GM23338 (cell line): ENCODE results near the gene PKD2. TPM values are rescaled to one million over a fixed set of nuclear protein-coding genes. Genes with fewer than 3 reads are reported as not detected.

Experiments
- ATAC-seq: fragments of 200-7000 bp; cut with Tn5 transposase; 3 replicates; pipeline ENCODE4 v1.9.1; 2020
- DNase-seq: peaks from one replicate; pipeline ENCODE4 v3.0.0-alpha.2; 2015; ENCODE audit warnings: low spot score
- H2AFZ ChIP-seq: fragments of 200-600 bp; sonication (generic); 2 replicates; pipeline ENCODE4 v1.8.0; 2016; ENCODE audit warnings: antibody characterized with exemption, mild to moderate bottlenecking, moderate library complexity
- H3F3A ChIP-seq: fragments of 200-600 bp; sonication (generic); replicated peaks from 2 replicates; pipeline ENCODE4 v1.8.0; 2017; ENCODE audit warnings: antibody characterized with exemption, mixed run types, low read depth
- H3K27ac ChIP-seq: fragments of 200-600 bp; sonication (generic); 2 replicates; pipeline ENCODE4 v1.6.1; 2016; ENCODE audit warnings: low read depth
- H3K27me3 ChIP-seq: fragments of 200-600 bp; sonication (generic); 2 replicates; pipeline ENCODE4 v1.8.0; 2016; ENCODE audit warnings: mild to moderate bottlenecking, mixed run types, moderate library complexity; ENCODE audit not compliant: insufficient read depth
- H3K36me3 ChIP-seq: fragments of 200-600 bp; sonication (generic); 2 replicates; pipeline ENCODE4 v1.8.0; 2016; ENCODE audit warnings: mild to moderate bottlenecking; ENCODE audit not compliant: insufficient read depth
- H3K4me1 ChIP-seq: fragments of 200-600 bp; sonication (generic); 2 replicates; pipeline ENCODE4 v1.8.0; 2016; ENCODE audit warnings: mild to moderate bottlenecking, moderate library complexity; ENCODE audit not compliant: insufficient read depth
- H3K4me2 ChIP-seq: fragments of 200-600 bp; sonication (generic); 2 replicates; pipeline ENCODE4 v1.7.1; 2017; ENCODE audit warnings: mixed run types
- H3K4me3 ChIP-seq: fragments of 200-600 bp; sonication (generic); 2 replicates; pipeline ENCODE4 v1.6.1; 2016; ENCODE audit warnings: mixed run types
- H3K79me2 ChIP-seq: fragments of 200-600 bp; sonication (generic); replicated peaks from 2 replicates; pipeline ENCODE4 v1.8.0; 2017; ENCODE audit warnings: mild to moderate bottlenecking; ENCODE audit not compliant: insufficient read depth
- H3K9me2 ChIP-seq: fragments of 200-600 bp; sonication (generic); 2 replicates; pipeline ENCODE4 v1.8.0; 2017; ENCODE audit not compliant: insufficient read depth
- H4K20me1 ChIP-seq: fragments of 200-600 bp; sonication (generic); replicated peaks from 2 replicates; pipeline ENCODE4 v1.8.0; 2017; ENCODE audit warnings: mild to moderate bottlenecking; ENCODE audit not compliant: insufficient read depth
- H3K27ac Mint-ChIP-seq: 2 replicates; pipeline ENCODE4 v1.8.0; 2020; ENCODE audit warnings: inconsistent platforms, mild to moderate bottlenecking, moderate library complexity, mixed read lengths
- H3K27me3 Mint-ChIP-seq: 3 replicates; pipeline ENCODE4 v1.8.0; 2022; ENCODE audit warnings: low read depth, mild to moderate bottlenecking, moderate library complexity, mixed read lengths, inconsistent platforms; ENCODE audit not compliant: insufficient read depth, poor library complexity
- H3K36me3 Mint-ChIP-seq: 3 replicates; pipeline ENCODE4 v1.8.0; 2021; ENCODE audit warnings: low read depth, mild to moderate bottlenecking, inconsistent platforms, moderate library complexity, mixed read lengths
- H3K4me1 Mint-ChIP-seq: 3 replicates; pipeline ENCODE4 v1.8.0; 2020; ENCODE audit warnings: mild to moderate bottlenecking, inconsistent platforms, mixed read lengths
- H3K4me3 Mint-ChIP-seq: 3 replicates; pipeline ENCODE4 v1.8.0; 2021; ENCODE audit warnings: moderate library complexity, mild to moderate bottlenecking, inconsistent platforms, mixed read lengths
- H3K9me3 Mint-ChIP-seq: 3 replicates; pipeline ENCODE4 v1.8.0; 2020; ENCODE audit warnings: moderate library complexity, mild to moderate bottlenecking, inconsistent platforms, mixed read lengths
- CREB1 ChIP-seq: fragments of 250-450 bp; sonication (Bioruptor Pico); IDR thresholded peaks from 2 replicates; pipeline ENCODE4 v1.5.0; 2020; ENCODE audit warnings: low read depth, mild to moderate bottlenecking, moderate library complexity
- EZH2 ChIP-seq: fragments of 200-600 bp; sonication (generic); IDR thresholded peaks from one replicate; pipeline ENCODE4 v1.8.0; 2017; ENCODE audit warnings: antibody characterized with exemption, mild to moderate bottlenecking, low read depth; ENCODE audit not compliant: unreplicated experiment
- EZH2phosphoT487 ChIP-seq: fragments of 200-600 bp; sonication (generic); IDR thresholded peaks from one replicate; pipeline ENCODE4 v1.8.1; 2018; ENCODE audit warnings: antibody characterized with exemption; ENCODE audit not compliant: unreplicated experiment
- JUNB ChIP-seq: IDR thresholded peaks from one replicate; pipeline ENCODE4 v1.6.1; 2016; ENCODE audit warnings: antibody characterized with exemption; ENCODE audit not compliant: unreplicated experiment
- NANOG ChIP-seq: IDR thresholded peaks from 2 replicates; pipeline ENCODE4 v1.6.1; 2016; ENCODE audit warnings: antibody characterized with exemption, borderline replicate concordance
- STAT1 ChIP-seq: IDR thresholded peaks from one replicate; pipeline ENCODE4 v1.6.1; 2016; ENCODE audit warnings: antibody characterized with exemption; ENCODE audit not compliant: unreplicated experiment
- ZNF114 ChIP-seq: fragments of 250-450 bp; sonication (Bioruptor Pico); IDR thresholded peaks from 2 replicates; pipeline ENCODE4 v1.5.0; 2020; ENCODE audit warnings: mild to moderate bottlenecking, moderate library complexity
- ZNF331 ChIP-seq: fragments of 250-450 bp; sonication (Bioruptor Pico); IDR thresholded peaks from 2 replicates; pipeline ENCODE4 v1.5.0; 2020; ENCODE audit warnings: low read depth, mild to moderate bottlenecking, moderate library complexity
- polyA plus RNA-seq: library from polyadenylated mRNA; unstranded; fragments of >200 nt; fragmentation: Nextera tagmentation; extraction: Ambion mirVana; gene quantifications from 2 replicates; pipeline ENCODE4 v1.2.1, GENCODE V29; 2016
- total RNA-seq: library from RNA; depleted of rRNA; stranded (reverse); fragments of >200 nt; shearing (Covaris generic); gene quantifications from 2 replicates; pipeline ENCODE4 v1.2.3, GENCODE V29; 2014
- TF ChIP-seq, protein P1 (sequence below): IDR thresholded peaks from 2 replicates; pipeline ENCODE4 v1.6.1; 2016; ENCODE audit warnings: antibody characterized with exemption
- TF ChIP-seq, protein P2 (sequence below), 2 experiments: fragments of 200-600 bp in 1 of 2; sonication (generic) in 1 of 2; conservative IDR thresholded peaks; 2 replicates each; pipeline versions ENCODE4 v1.5.1 to v1.6.1; 2016 to 2017; ENCODE audit warnings: antibody characterized with exemption in 2 of 2, low read depth in 2 of 2, mild to moderate bottlenecking in 2 of 2, moderate library complexity in 1 of 2

The PKD2 gene
- total and polyA plus RNA-seq, 2 experiments from 2014 or later, result 17.9 to 45.3 TPM

GRCh38 chr4:87973283-87974169 is 33.9 kb upstream of the PKD2 start:
- peak overlapping the region; percentile 71 for H3K27ac ChIP-seq
- H3K9me3 Mint-ChIP-seq, result no peaks in the 10 kb centered on the region
- H3K36me3 ChIP-seq, result no peaks in the 10 kb centered on the region

DNA sequence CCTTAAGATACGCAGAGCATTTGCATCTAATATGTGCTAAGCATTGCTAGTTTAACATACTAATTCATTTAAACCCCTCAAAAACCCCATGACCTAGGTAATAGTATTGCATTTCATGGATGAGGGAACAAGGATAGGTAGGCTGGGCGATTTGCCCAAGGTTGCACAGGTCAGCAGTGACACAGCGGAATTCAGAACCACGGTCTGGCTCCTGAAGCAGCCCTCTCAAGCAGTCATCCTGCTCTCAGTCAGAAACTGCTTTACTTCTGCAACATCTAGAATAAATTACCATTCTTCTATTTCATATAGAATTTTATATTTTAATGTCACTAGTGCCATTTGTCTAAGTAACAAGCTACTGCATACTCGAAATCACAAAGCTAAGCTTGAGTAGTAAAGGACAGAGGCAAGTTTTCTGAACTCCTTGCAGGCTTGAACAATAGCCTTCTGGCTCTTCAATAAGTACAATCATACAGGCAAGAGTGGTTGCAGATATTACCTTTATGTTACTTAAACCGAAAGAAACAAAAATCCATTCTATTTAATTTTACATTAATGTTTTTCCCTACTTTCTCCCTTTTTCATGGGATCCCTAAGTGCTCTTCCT is 32.5 kb upstream of the PKD2 start:
- Histone ChIP-seq H3K27ac (peak overlapping the region; percentile 9; the same call in 1 of the 2 replicates), H3K27me3 (no peaks in the 10 kb centered on the region), H2AFZ (no peak overlapping the region), H3K4me3 (no peak overlapping the region), H3K79me2 (peaks cover 5% of the 10 kb centered on the region; the same call in 1 of the 2 replicates), H3K9me2 (no peaks in the 10 kb centered on the region), H4K20me1 (no peaks in the 10 kb centered on the region), H3K4me1 (peaks cover 30% of the 10 kb centered on the region), H3K4me2 (peak overlapping the region; percentile 44), H3F3A (no peaks in the 10 kb centered on the region), H3K36me3 (no peaks in the 10 kb centered on the region)
- Mint-ChIP-seq H3K27ac (peak overlapping the region; percentile 94), H3K36me3 (no peaks in the 10 kb centered on the region), H3K9me3 (no peaks in the 10 kb centered on the region), H3K4me1 (peaks cover 30% of the 10 kb centered on the region), H3K27me3 (no peaks in the 10 kb centered on the region), H3K4me3 (peak overlapping the region; percentile 60)
- DNase-seq (peak; percentile 58), ATAC-seq (peak; percentile 58)
- TF ChIP-seq, protein P1, sequence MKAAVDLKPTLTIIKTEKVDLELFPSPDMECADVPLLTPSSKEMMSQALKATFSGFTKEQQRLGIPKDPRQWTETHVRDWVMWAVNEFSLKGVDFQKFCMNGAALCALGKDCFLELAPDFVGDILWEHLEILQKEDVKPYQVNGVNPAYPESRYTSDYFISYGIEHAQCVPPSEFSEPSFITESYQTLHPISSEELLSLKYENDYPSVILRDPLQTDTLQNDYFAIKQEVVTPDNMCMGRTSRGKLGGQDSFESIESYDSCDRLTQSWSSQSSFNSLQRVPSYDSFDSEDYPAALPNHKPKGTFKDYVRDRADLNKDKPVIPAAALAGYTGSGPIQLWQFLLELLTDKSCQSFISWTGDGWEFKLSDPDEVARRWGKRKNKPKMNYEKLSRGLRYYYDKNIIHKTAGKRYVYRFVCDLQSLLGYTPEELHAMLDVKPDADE, result no peak
- TF ChIP-seq STAT1 (no peak), CREB1 (no peak), NANOG (no peak), ZNF331 (CRISPR knock-in tag) (no peak), ZNF114 (CRISPR knock-in tag) (no peak), EZH2 (no peak), EZH2phosphoT487 (no peak), JUNB (no peak)
- TF ChIP-seq, protein P2, sequence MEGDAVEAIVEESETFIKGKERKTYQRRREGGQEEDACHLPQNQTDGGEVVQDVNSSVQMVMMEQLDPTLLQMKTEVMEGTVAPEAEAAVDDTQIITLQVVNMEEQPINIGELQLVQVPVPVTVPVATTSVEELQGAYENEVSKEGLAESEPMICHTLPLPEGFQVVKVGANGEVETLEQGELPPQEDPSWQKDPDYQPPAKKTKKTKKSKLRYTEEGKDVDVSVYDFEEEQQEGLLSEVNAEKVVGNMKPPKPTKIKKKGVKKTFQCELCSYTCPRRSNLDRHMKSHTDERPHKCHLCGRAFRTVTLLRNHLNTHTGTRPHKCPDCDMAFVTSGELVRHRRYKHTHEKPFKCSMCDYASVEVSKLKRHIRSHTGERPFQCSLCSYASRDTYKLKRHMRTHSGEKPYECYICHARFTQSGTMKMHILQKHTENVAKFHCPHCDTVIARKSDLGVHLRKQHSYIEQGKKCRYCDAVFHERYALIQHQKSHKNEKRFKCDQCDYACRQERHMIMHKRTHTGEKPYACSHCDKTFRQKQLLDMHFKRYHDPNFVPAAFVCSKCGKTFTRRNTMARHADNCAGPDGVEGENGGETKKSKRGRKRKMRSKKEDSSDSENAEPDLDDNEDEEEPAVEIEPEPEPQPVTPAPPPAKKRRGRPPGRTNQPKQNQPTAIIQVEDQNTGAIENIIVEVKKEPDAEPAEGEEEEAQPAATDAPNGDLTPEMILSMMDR (conservative IDR thresholded peaks at IDR 0.05; ENCODE audit: low read depth in 2 of 2), result no peak

More at GRCh38 chr4:87973283-87974169, 33.9 kb upstream of the PKD2 start:
- Mint-ChIP-seq H3K27me3 (no peaks in the 10 kb centered on the region), H3K27ac (peak overlapping the region; percentile 79), H3K36me3 (no peaks in the 10 kb centered on the region), H3K4me3 (peak overlapping the region; percentile 36; the same call in 1 of the 3 replicates), H3K4me1 (peaks cover 32% of the 10 kb centered on the region)
- Histone ChIP-seq H3K4me3 (peak overlapping the region; percentile 43), H3F3A (no peaks in the 10 kb centered on the region), H3K27me3 (no peaks in the 10 kb centered on the region), H3K4me1 (peaks cover 30% of the 10 kb centered on the region), H4K20me1 (no peaks in the 10 kb centered on the region), H2AFZ (peak overlapping the region; percentile 19), H3K9me2 (no peaks in the 10 kb centered on the region), H3K4me2 (peak overlapping the region; percentile 67), H3K79me2 (peaks cover 5% of the 10 kb centered on the region; the same call in 1 of the 2 replicates)
- peak; percentile 71 for ATAC-seq
- DNase-seq, result peak; percentile 88
- TF ChIP-seq, protein P2 (conservative IDR thresholded peaks at IDR 0.05; ENCODE audit: low read depth in 2 of 2), result peak; percentile 83 to 97
- no peak for TF ChIP-seq ZNF114 (CRISPR knock-in tag)
